GM19035 (cell line): Measurements from ENCODE around the gene SESN2.
A peak's percentile ranks its signal among the peaks of the same experiment; 100 is the strongest.

Source experiments
- ATAC-seq: cut with Tn5 transposase; IDR thresholded peaks from one replicate; pipeline ENCODE4 v1.9.1; 2021; ENCODE audit not compliant: unreplicated experiment

Gene SESN2

DNA sequence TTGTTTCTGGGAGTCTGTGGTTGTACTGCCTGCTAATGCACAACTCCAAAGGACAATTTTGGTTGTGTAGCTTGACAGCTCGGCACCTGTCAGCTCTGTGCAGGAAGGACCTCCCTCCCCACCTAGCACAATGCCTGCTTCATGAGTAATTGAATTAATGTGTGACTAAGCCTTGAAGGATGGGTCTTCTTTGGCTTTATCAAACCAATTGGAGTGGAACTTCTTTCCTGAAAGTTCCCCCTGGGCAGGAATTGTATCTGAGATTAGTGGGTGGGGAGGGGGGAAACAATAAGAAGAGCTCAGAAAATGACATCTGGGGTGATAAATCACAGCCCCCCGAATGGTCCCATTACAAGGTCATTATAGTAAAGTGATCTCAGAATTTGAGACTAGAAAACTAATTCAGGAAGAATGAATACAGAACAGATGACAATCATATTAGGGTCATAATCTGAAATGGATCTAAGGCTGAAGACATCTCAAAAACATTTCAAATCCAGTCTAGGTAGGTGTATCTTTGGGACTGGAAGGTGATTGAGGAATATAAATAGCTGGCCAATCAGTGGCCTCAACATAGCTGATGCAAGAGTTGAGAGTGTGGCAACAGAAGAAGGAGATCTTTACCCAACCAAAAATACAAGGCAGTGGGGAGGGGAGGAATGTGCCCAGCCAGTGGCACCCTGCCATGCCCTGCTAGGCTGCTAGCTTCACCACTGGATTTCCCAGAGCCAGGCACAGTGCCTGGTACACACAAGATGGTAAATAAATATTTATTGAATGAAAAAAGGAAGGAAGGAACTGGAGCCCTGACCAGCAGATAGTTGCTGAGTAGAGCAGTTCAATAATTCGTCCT is 10.1 kb upstream of the SESN2 start:
- no peak for ATAC-seq

DNA sequence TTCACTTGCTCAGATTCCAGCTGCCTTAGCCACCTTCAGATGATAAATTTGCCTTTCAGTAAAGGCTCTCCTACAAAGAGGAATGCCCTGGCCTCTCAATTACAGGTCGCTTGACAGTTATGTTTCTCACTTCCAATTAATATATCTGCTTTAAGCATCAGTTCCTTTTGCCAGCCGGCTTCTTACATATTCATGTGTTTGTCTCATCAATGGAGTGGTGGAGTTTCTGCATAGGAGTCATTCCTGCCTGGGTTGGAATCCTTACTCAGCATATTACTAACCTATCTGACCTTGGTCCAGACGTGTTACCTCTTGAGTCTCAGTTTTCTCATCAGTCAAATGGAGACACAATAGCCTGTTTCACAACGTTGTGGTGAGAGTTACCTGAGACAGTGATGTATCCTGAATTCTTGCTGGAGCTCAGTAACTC is 9.4 kb upstream of the SESN2 start:
- no peak for ATAC-seq

DNA sequence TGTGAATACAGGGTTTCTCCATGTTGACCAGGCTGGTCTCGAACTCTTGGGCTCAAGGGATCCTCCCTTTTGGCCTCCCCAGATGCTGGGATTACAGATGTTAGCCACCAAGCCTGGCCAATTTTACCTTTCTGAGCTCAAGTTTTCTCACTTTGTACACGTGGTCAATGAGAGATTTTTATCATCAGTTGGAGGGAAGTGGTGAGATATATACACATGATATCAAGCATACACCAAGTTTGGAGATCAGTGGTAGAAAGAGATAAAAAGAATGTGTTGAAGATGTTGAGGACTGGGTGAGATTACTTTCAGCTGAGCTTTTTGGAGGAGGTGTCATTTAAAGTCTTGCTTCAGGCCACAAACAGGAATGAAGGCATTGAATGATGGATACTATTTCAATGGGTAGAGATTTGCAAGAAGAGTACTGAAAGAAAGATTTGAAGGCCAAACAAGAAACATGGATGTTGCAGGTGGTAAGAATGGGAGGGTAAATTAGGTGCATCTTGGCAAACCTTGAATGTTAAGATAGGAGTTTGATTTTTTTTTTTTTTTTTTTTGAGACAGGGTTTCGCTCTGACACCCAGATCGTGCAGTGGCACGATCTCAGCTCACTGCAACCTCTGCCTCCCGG is 3.0 kb upstream of the SESN2 start:
- ATAC-seq, result no peak

- no peak for ATAC-seq
These were observed 1.6 kb upstream of the SESN2 start for GRCh38 chr1:28257736-28258135.

DNA sequence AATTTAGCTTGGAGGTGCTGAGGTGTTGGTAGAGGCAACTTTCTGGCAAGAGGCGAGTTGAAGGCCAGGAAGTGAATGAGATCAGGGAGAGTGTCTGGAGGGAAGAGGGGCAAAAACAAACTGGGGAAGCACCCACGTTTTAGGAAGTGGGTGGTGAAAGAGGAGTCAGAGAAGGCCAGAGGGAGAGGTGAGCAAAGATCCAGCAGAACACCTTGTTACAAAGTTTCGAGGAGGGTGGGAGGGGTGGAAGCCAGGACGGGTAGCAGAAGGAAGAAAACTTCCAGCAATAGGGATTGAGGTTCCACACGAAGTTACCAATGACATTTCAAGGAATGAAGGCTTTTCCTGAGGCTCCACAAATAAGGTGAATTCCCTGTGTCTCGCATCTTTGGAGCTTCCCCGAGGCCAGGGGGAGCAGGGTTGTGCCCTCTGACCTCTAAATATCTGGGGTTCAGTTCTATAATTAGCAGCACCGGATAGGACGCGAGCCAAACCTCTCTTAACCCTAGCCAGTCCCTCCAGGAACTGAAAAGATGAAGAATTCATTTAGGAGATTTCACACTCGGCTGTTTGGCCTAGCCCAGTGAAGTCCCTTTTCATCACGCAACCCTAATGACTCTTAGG is 578 bp upstream of the SESN2 start:
- ATAC-seq, result no peak

DNA sequence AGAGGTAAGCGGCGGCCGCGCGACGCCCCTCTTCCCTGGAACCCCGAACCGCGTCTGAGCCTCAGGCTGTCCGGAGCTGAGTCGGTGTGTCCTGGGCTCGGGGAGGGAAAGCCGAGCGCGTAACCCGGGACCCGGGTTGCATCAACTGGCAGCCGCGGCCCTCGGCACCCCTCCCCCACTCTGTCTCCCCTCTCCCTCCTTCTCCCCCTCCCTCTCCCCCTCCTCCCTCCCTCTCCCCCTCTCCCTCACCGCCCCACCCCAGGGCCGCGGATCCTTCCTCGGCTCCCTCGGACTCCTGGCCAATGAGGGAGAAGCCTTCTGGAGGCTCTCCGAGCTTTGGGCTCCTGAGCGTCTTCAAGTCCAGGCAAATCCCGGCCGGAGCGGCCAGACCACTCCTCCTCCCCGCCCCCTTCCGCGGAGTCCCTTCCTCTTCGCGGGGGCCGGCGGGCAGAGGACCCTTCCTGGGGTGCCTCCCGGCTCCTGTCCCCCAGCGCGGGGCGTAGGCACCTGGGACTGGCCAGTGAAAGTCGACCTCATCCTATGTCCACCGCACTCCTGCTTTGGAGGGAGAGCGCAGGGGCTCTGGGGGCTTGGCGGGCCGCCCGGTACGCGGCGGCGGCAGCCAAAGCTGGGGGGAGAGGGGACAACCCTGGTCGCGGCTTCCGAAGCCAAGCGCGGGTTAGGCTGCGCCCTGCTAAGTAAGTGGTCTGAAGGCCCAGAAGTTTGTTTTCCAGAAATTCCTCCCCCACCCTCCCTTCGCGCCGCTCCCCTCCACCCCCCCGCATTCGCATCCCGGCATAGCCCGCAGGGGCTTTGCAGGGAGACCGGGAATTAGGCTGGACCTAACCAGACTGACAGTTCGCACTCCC is 850 bp downstream of the SESN2 start:
- ATAC-seq, result peak; percentile 6

DNA sequence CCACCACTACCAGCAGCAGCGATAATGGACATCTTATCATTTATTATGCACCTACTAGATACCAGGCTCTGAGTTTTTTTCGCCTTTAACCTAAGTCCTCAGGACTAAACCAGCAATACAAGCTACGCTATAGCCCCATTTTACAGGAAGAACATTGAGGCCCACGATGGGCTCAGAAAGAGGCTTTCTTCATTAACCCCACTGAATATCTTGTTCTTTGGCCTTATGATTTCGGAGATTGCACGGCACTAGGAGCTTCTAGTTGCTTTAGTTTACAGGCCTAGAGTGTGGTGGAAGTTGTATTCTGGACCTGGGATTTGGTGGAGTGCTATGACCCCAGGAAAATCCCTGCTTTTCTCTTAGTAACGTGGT is 1.5 kb downstream of the SESN2 start:
- no peak for ATAC-seq

DNA sequence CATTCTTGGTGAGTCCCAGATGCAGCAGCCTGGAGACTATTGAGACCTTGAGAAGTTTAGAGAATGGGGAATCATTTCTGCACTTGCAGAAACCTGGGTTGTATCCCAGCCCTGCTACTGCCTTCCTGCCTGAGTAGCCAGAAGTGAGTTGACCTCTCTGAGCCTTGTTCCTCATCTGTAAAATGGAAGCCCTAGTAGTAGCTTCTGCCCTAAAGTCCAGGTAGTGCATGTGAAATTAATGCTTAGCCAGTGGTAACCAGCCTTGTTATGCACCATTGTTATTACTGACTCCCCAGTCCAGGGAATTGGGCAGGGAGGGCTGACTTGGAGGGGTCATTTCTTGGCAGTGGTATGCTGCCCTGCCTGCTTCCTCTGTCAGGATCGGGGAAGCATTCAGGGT is 5.6 kb downstream of the SESN2 start:
- ATAC-seq, result no peak

DNA sequence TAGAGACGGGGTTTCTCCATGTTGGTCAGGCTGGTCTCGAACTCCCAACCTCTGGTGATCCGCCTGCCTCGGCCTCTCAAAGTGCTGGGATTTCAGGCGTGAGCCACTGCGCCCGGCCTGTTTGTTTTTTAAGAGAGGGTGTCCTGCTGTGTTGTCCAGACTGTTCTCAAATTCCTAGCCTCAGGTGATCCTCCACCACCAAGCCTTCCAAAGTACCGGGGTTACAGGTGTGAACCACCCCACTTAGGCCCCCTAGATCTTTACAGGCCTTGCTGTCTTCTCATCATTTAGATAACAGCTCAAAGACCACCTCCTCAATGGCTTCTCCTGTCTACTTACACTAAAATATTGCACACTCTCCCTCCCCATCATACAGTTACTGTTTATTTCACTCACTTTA is 6.3 kb downstream of the SESN2 start:
- no peak for ATAC-seq

GRCh38 chr1:28266920-28267322 is 7.6 kb downstream of the SESN2 start:
- no peak for ATAC-seq

GRCh38 chr1:28267633-28268032 is 8.3 kb downstream of the SESN2 start:
- no peak for ATAC-seq

DNA sequence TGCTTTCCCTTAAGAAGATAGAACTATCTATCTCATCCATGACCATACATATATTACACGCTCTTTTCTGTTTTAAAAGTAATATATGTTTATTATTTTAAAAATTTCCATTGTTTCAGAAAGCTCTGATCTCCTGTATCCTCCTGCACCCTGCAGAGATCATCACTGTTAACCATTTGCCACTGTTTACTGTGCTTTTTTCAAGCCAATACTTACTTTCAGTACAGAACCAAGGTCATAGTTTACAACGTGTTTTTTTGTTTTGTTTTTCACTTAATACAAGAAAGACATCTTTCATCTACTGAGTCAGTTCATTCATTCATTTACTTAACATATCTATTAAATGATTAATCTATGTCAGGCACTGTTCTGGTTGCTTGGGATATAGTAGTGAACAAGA is 10.2 kb downstream of the SESN2 start:
- no peak for ATAC-seq

DNA sequence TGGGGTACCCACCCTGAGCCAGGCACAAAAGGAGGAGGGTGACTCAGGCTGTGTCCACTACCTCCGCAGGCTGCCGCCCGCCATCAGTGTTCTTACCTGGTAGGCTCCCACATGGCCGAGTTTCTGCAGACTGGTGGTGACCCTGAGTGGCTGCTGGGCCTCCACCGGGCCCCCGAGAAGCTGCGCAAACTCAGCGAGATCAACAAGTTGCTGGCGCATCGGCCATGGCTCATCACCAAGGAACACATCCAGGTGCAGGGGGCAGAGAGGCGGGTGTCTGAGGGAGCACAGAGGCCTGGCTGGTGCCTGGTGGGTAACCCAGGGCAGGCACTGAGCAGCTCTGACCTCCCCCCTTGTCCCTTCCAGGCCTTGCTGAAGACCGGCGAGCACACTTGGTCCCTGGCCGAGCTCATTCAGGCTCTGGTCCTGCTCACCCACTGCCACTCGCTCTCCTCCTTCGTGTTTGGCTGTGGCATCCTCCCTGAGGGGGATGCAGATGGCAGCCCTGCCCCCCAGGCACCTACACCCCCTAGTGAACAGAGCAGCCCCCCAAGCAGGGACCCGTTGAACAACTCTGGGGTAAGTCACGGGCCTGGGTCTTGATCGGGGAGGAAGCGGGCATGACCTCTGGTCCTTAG is 13.0 kb downstream of the SESN2 start:
- no peak for ATAC-seq

DNA sequence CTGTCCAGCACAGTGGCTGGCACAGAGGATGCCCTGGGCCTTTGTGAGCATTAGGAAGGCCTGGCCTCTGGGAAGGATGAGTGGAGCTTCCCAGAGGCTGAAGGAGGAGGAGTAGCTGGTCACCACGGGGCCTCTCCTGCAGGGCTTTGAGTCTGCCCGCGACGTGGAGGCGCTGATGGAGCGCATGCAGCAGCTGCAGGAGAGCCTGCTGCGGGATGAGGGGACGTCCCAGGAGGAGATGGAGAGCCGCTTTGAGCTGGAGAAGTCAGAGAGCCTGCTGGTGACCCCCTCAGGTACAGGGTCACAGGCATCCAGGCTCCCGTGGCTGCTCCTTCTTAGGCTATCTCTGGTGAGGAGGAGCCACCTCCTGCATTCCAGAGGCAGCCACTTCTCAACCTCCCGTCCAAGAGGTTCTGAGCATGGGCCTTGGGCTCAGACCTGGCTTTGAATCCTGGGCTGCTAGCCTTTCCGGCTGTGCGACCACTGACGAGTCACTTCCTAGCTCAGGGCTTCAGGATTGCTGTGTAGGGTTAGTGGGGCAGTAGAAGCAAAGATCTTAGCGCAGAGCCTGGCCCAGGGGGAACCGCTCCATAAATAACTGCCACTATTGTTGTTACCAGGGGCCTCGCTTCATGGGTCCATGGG is 14.0 kb downstream of the SESN2 start:
- ATAC-seq, result no peak

- no peak for ATAC-seq
These were observed 19.4 kb downstream of the SESN2 start for GRCh38 chr1:28278763-28279162.

- no peak for ATAC-seq
These were observed 20.4 kb downstream of the SESN2 start for GRCh38 chr1:28279721-28280120.

- ATAC-seq, result no peak
These were observed 21.2 kb downstream of the SESN2 start for GRCh38 chr1:28280501-28280900.

GRCh38 chr1:28280977-28281381 is 21.7 kb downstream of the SESN2 start:
- ATAC-seq, result no peak

DNA sequence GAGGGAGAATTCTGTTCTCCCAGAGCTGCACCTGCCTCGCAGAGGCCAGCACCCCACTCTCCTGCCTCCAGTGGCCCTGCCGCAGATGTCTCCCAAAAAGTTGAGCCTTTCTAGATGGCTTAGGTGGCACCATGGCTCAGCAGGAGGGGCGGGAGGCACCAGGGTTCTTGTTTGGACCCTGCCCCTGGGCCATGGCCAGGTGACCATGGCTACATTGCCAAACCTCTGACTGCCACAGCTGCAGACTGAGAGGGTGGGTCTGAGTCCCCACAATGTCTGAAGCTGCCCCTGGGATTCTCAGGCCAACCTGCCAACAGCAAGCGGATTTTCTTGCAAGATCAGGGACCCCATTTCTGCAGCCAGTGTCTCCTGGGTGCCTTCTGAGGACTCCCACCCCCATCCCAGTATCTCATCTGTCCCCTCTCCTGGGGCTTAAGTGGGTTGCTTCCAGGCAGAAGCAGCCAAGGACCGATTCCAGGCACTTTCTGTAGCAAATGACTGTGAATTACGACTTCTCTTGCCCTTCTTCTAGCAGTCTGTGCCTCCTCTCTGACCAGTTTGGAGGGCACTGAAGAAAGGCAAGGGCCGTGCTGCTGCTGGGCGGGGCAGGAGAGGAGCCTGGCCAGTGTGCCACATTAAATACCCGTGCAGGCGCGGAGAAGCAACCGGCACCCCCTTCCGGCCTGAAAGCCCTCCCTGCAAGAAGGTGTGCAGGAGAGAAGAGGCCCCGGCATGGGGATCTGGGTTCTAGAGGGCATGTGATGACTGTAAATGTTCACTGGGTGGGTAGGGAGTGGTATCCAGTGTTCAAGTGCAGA is 22.5 kb downstream of the SESN2 start:
- no peak for ATAC-seq
